Esophagus muscularis mucosa (tissue), 4 donors: ENCODE data around the gene PCDHGA4.

ENCODE experiments used
- EP300 ChIP-seq: sonication (generic); formaldehyde crosslinking; IDR thresholded peaks from one replicate; pipeline ENCODE4 v1.6.1; 2017; ENCODE audit warnings: antibody characterized with exemption
- POLR2A ChIP-seq: fragments of 450-650 bp; IDR thresholded peaks from one replicate; pipeline ENCODE4 v1.6.1; 2017; ENCODE audit warnings: antibody characterized with exemption, moderate library complexity, mild to moderate bottlenecking, low read depth
- POLR2AphosphoS5 ChIP-seq, 2 donors: sonication (generic); formaldehyde crosslinking; IDR thresholded peaks; one replicate each; pipeline ENCODE4 v1.6.1; 2017; ENCODE audit warnings: antibody characterized with exemption in 2 of 2
- TF ChIP-seq, protein P1 (sequence below), 3 experiments: fragments of 200-600 bp in 2 of 3; fragments of 450-650 bp in 1 of 3; sonication (generic) in 2 of 3; IDR thresholded peaks; one replicate each; pipeline ENCODE4 v1.5.1; 2017 to 2019; ENCODE audit warnings: antibody characterized with exemption in 3 of 3, mild to moderate bottlenecking in 2 of 3, moderate library complexity in 1 of 3

DNA sequence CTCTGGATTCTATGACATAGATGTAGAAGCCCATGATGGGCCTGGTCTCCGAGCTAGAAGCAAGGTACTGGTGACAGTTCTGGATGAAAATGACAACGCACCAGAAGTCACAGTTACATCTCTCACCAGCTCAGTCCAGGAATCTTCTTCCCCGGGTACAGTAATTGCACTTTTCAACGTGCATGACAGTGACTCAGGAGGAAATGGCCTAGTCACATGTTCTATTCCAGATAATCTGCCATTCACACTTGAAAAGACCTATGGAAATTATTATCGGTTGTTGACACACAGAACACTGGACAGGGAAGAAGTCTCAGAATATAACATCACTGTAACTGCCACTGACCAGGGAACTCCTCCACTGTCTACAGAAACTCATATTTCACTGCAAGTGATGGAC is 1.3 kb downstream of the PCDHGA4 start:
- TF ChIP-seq, protein P1, sequence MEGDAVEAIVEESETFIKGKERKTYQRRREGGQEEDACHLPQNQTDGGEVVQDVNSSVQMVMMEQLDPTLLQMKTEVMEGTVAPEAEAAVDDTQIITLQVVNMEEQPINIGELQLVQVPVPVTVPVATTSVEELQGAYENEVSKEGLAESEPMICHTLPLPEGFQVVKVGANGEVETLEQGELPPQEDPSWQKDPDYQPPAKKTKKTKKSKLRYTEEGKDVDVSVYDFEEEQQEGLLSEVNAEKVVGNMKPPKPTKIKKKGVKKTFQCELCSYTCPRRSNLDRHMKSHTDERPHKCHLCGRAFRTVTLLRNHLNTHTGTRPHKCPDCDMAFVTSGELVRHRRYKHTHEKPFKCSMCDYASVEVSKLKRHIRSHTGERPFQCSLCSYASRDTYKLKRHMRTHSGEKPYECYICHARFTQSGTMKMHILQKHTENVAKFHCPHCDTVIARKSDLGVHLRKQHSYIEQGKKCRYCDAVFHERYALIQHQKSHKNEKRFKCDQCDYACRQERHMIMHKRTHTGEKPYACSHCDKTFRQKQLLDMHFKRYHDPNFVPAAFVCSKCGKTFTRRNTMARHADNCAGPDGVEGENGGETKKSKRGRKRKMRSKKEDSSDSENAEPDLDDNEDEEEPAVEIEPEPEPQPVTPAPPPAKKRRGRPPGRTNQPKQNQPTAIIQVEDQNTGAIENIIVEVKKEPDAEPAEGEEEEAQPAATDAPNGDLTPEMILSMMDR (IDR thresholded peaks at IDR 0.05): no peak
- TF ChIP-seq EP300 (no peak), POLR2A (no peak), POLR2AphosphoS5 (IDR thresholded peaks at IDR 0.05) (no peak)
